MM.1S (cell line): ENCODE measurements around the gene COA5.

Source experiments
- DNase-seq: peaks from one replicate; pipeline ENCODE4 v3.0.0-alpha.2; 2015
- H2AFZ ChIP-seq: fragments of 300-600 bp; sonication (generic); 2 replicates; pipeline ENCODE4 v1.6.0; 2016; ENCODE audit warnings: antibody characterized with exemption, low read length
- H3F3A ChIP-seq: fragments of 300-600 bp; sonication (generic); 2 replicates; pipeline ENCODE4 v1.6.1; 2016; ENCODE audit warnings: mild to moderate bottlenecking, antibody characterized with exemption, low read length, moderate library complexity, mixed read lengths; ENCODE audit not compliant: insufficient read depth
- H3K27ac ChIP-seq: fragments of 300-600 bp; sonication (generic); 2 replicates; pipeline ENCODE4 v1.5.1; 2016; ENCODE audit warnings: mild to moderate bottlenecking, low read length
- H3K27me3 ChIP-seq: fragments of 300-600 bp; sonication (generic); replicated peaks from 2 replicates; pipeline ENCODE4 v1.6.0; 2016; ENCODE audit warnings: low read length; ENCODE audit not compliant: insufficient read depth
- H3K36me3 ChIP-seq: fragments of 300-600 bp; sonication (generic); replicated peaks from 2 replicates; pipeline ENCODE4 v1.6.1; 2016; ENCODE audit warnings: mild to moderate bottlenecking, low read length, mixed read lengths; ENCODE audit not compliant: insufficient read depth
- H3K4me1 ChIP-seq: fragments of 300-600 bp; sonication (generic); 2 replicates; pipeline ENCODE4 v1.6.1; 2016; ENCODE audit warnings: low read length, mixed read lengths
- H3K4me2 ChIP-seq: fragments of 300-600 bp; sonication (generic); 2 replicates; pipeline ENCODE4 v1.6.0; 2016; ENCODE audit warnings: low read depth, low read length
- H3K4me3 ChIP-seq: fragments of 300-600 bp; sonication (generic); 2 replicates; pipeline ENCODE4 v1.5.1; 2016; ENCODE audit warnings: low read length, mixed read lengths
- H3K79me2 ChIP-seq: fragments of 300-600 bp; sonication (generic); 2 replicates; pipeline ENCODE4 v1.6.1; 2016; ENCODE audit warnings: mixed run types, low read length, mixed read lengths
- H3K9ac ChIP-seq: fragments of 300-600 bp; sonication (generic); 2 replicates; pipeline ENCODE4 v1.6.1; 2016; ENCODE audit warnings: low read length, mixed read lengths
- H3K9me2 ChIP-seq: fragments of 300-600 bp; sonication (generic); replicated peaks from 2 replicates; pipeline ENCODE4 v1.6.1; 2016; ENCODE audit warnings: mild to moderate bottlenecking, low read length, mixed read lengths; ENCODE audit not compliant: insufficient read depth
- H3K9me3 ChIP-seq: fragments of 300-600 bp; sonication (generic); replicated peaks from 2 replicates; pipeline ENCODE4 v1.6.1; 2016; ENCODE audit warnings: mild to moderate bottlenecking, low read length, mixed read lengths; ENCODE audit not compliant: insufficient read depth
- H4K20me1 ChIP-seq: fragments of 300-600 bp; sonication (generic); 2 replicates; pipeline ENCODE4 v1.6.1; 2016; ENCODE audit warnings: mild to moderate bottlenecking, low read length, moderate library complexity, mixed read lengths; ENCODE audit not compliant: insufficient read depth
- CTCF ChIP-seq: fragments of 300-600 bp; sonication (generic); IDR thresholded peaks from 2 replicates; pipeline ENCODE4 v1.5.1; 2016; ENCODE audit warnings: antibody characterized with exemption, low read length, mixed read lengths
- EZH2 ChIP-seq: fragments of 300-600 bp; sonication (generic); optimal IDR thresholded peaks from 2 replicates; pipeline ENCODE3; 2017; ENCODE audit warnings: low read depth, mild to moderate bottlenecking, antibody characterized with exemption, low read length, mixed read lengths
- EZH2phosphoT487 ChIP-seq: fragments of 300-600 bp; sonication (generic); IDR thresholded peaks from 2 replicates; pipeline ENCODE4 v1.6.1; 2018; ENCODE audit warnings: antibody characterized with exemption, low read length

COA5 gene

GRCh38 chr2:98569915-98570314 is 38.4 kb downstream of the COA5 start:
- no peak for DNase-seq
- H3K4me1 ChIP-seq: no peaks in the 10 kb centered on the region
- H4K20me1 ChIP-seq: no peaks in the 10 kb centered on the region
- no peak overlapping the region for H3K27ac ChIP-seq
- no peak overlapping the region for H2AFZ ChIP-seq
- H3F3A ChIP-seq: no peaks in the 10 kb centered on the region; the same call in none of the 2 replicates
- H3K4me2 ChIP-seq: no peak overlapping the region
- no peaks in the 10 kb centered on the region for H3K9me3 ChIP-seq
- no peaks in the 10 kb centered on the region for H3K27me3 ChIP-seq
- H3K4me3 ChIP-seq: no peak overlapping the region
- no peaks in the 10 kb centered on the region for H3K9me2 ChIP-seq
- peaks cover 60% of the 10 kb centered on the region for H3K79me2 ChIP-seq
- H3K36me3 ChIP-seq: peaks cover 48% of the 10 kb centered on the region
- H3K9ac ChIP-seq: no peak overlapping the region
- TF ChIP-seq EZH2phosphoT487 (no peak), CTCF (no peak), EZH2 (no peak)

- no peaks in the 10 kb centered on the region for H3K4me1 ChIP-seq
- peaks cover 48% of the 10 kb centered on the region for H3K36me3 ChIP-seq
- no peaks in the 10 kb centered on the region; the same call in none of the 2 replicates for H3F3A ChIP-seq
- H3K9ac ChIP-seq: no peak overlapping the region
- peaks cover 61% of the 10 kb centered on the region for H3K79me2 ChIP-seq
- H3K4me2 ChIP-seq: no peak overlapping the region
- H3K9me3 ChIP-seq: no peaks in the 10 kb centered on the region
- no peaks in the 10 kb centered on the region for H3K27me3 ChIP-seq
- H3K9me2 ChIP-seq: no peaks in the 10 kb centered on the region
- no peak overlapping the region for H3K4me3 ChIP-seq
- no peaks in the 10 kb centered on the region for H4K20me1 ChIP-seq
- DNase-seq: no peak
- no peak overlapping the region for H2AFZ ChIP-seq
- no peak for TF ChIP-seq EZH2
- peak; percentile 94 for TF ChIP-seq CTCF
- no peak overlapping the region for H3K27ac ChIP-seq
These were observed 39.0 kb downstream of the COA5 start for GRCh38 chr2:98569197-98569793.

GRCh38 chr2:98568161-98568956 is 40.0 kb downstream of the COA5 start:
- no peak for DNase-seq

More at GRCh38 chr2:98568161-98568956, 40.0 kb downstream of the COA5 start:
- Histone ChIP-seq H3K9ac (no peak overlapping the region), H3K36me3 (peaks cover 46% of the 10 kb centered on the region), H3K9me3 (no peaks in the 10 kb centered on the region), H3K9me2 (no peaks in the 10 kb centered on the region), H2AFZ (no peak overlapping the region), H3K79me2 (peaks cover 70% of the 10 kb centered on the region), H3K27ac (no peak overlapping the region), H3K27me3 (no peaks in the 10 kb centered on the region), H4K20me1 (no peaks in the 10 kb centered on the region), H3F3A (no peaks in the 10 kb centered on the region; the same call in none of the 2 replicates), H3K4me1 (no peaks in the 10 kb centered on the region), H3K4me3 (no peak overlapping the region), H3K4me2 (no peak overlapping the region)
- no peak for TF ChIP-seq EZH2phosphoT487
- no peak for TF ChIP-seq EZH2
- no peak for TF ChIP-seq CTCF
